A549 (cell line): ENCODE results near the gene SLC6A18. TPM values are rescaled to one million over a fixed set of nuclear protein-coding genes. Genes with fewer than 3 reads are reported as not detected.

Experiments used
- ATAC-seq, 2 experiments: fragments of 200-7000 bp in 1 of 2; fragments of >200 bp in 1 of 2; cut with Nextera tagmentation in 1 of 2; cut with Tn5 transposase in 1 of 2; 3 replicates each; pipeline versions ENCODE4 v1.8.0 to v1.9.1; 2018 to 2020; ENCODE audit warnings: mild to moderate bottlenecking in 1 of 2, moderate library complexity in 1 of 2
- CTCF ChIA-PET: fragments of 300-600 bp; sonication (Branson Sonifier 250); formaldehyde crosslinking; extraction: SDS; loops from one replicate; lab custom pipeline; 2021; ENCODE audit warnings: antibody characterized with exemption, inconsistent platforms; lab: Yijun Ruan, JAX
- POLR2A ChIA-PET: fragments of 350-600 bp; formaldehyde crosslinking; extraction: SDS; loops from one replicate; lab custom pipeline; 2021; ENCODE audit warnings: antibody characterized with exemption, inconsistent platforms; lab: Yijun Ruan, JAX
- DNase-seq, 2 experiments: peaks; one replicate each; pipeline versions ENCODE4 v3.0.0 to v3.0.0-alpha.2; 2011 to 2016; ENCODE audit warnings: low read depth in 1 of 2, low spot score in 1 of 2
- FAIRE-seq: peaks from 2 replicates; lab custom pipeline; 2011; peaks lifted over from hg19 to GRCh38; lab: Jason Lieb, UNC
- H3K27ac ChIP-seq, 2 experiments: fragments of >200 bp; sonication (Bioruptor Twin); formaldehyde crosslinking; 3 replicates each; pipeline ENCODE4 v1.5.1; 2016 to 2017
- H3K4me1 ChIP-seq: fragments of >200 bp; sonication (Bioruptor Twin); formaldehyde crosslinking; 3 replicates; pipeline ENCODE4 v1.6.1; 2016
- H3K4me2 ChIP-seq: fragments of >200 bp; sonication (Bioruptor Twin); formaldehyde crosslinking; 3 replicates; pipeline ENCODE4 v1.6.1; 2016
- H3K4me3 ChIP-seq: fragments of >200 bp; sonication (Bioruptor Twin); formaldehyde crosslinking; 3 replicates; pipeline ENCODE4 v1.5.1; 2016
- H3K9me3 ChIP-seq: fragments of >200 bp; sonication (Bioruptor Twin); formaldehyde crosslinking; 3 replicates; pipeline ENCODE4 v1.6.1; 2016
- ATOH8 ChIP-seq: fragments of 250-450 bp; sonication (Bioruptor Pico); IDR thresholded peaks from 2 replicates; pipeline ENCODE4 v1.5.0; 2020; ENCODE audit warnings: low read depth, mild to moderate bottlenecking, moderate library complexity
- BCL3 ChIP-seq: fragments of >200 bp; sonication (Bioruptor Twin); formaldehyde crosslinking; IDR thresholded peaks from 3 replicates; pipeline ENCODE4 v1.6.1; 2016
- CBX8 ChIP-seq: fragments of 200-600 bp; sonication (generic); IDR thresholded peaks from 2 replicates; pipeline ENCODE4 v1.6.1; 2016
- CEBPB ChIP-seq, 2 experiments: fragments of >200 bp in 1 of 2; sonication (Bioruptor Twin) in 1 of 2; formaldehyde crosslinking in 1 of 2; IDR thresholded peaks; 2 replicates each; pipeline ENCODE4 v1.6.1; 2012 to 2016
- CHD4 ChIP-seq: fragments of 200-600 bp; sonication (generic); IDR thresholded peaks from 2 replicates; pipeline ENCODE4 v1.6.1; 2016; ENCODE audit warnings: antibody characterized with exemption, mild to moderate bottlenecking, borderline replicate concordance
- CTCF ChIP-seq: fragments of >200 bp; sonication (Bioruptor Twin); formaldehyde crosslinking; IDR thresholded peaks from 3 replicates; pipeline ENCODE4 v1.5.1; 2016
- EHF ChIP-seq: fragments of 250-450 bp; sonication (Bioruptor Pico); IDR thresholded peaks from 2 replicates; pipeline ENCODE4 v1.5.0; 2020; ENCODE audit warnings: mild to moderate bottlenecking
- EHMT2 ChIP-seq: fragments of 200-600 bp; sonication (generic); IDR thresholded peaks from 2 replicates; pipeline ENCODE4 v1.6.1; 2016; ENCODE audit warnings: antibody characterized with exemption, low read depth, mild to moderate bottlenecking, moderate library complexity
- EP300 ChIP-seq, 2 experiments: fragments of >200 bp; sonication (Bioruptor Twin); formaldehyde crosslinking; IDR thresholded peaks; 2 replicates in 1 of 2; 3 replicates in 1 of 2; pipeline ENCODE4 v1.6.1; 2016 to 2017
- ESRRA ChIP-seq: fragments of 150-350 bp; IDR thresholded peaks from 2 replicates; pipeline ENCODE4 v1.6.1; 2014; ENCODE audit warnings: mild to moderate bottlenecking, low read length, borderline replicate concordance
- FOSL2 ChIP-seq, 2 experiments: fragments of 450-650 bp in 1 of 2; fragments of >200 bp in 1 of 2; sonication (Bioruptor Twin) in 1 of 2; formaldehyde crosslinking; IDR thresholded peaks; 2 replicates each; pipeline versions ENCODE4 v1.5.0 to v1.6.1; 2016 to 2020; ENCODE audit warnings: mild to moderate bottlenecking in 1 of 2, moderate library complexity in 1 of 2
- FOXS1 ChIP-seq: fragments of 250-450 bp; sonication (Bioruptor Pico); IDR thresholded peaks from 2 replicates; pipeline ENCODE4 v1.5.0; 2020; ENCODE audit warnings: mild to moderate bottlenecking, moderate library complexity
- GATA3 ChIP-seq: IDR thresholded peaks from 2 replicates; pipeline ENCODE4 v1.6.1; 2012; ENCODE audit warnings: borderline replicate concordance
- HES2 ChIP-seq: fragments of >200 bp; sonication (Bioruptor Twin); formaldehyde crosslinking; IDR thresholded peaks from 2 replicates; pipeline ENCODE4 v1.6.1; 2016
- HEYL ChIP-seq: fragments of 250-450 bp; sonication (Bioruptor Pico); IDR thresholded peaks from 2 replicates; pipeline ENCODE4 v1.8.0; 2021; ENCODE audit warnings: mild to moderate bottlenecking, moderate library complexity
- HMGXB4 ChIP-seq: fragments of 250-450 bp; sonication (Bioruptor Pico); IDR thresholded peaks from 2 replicates; pipeline ENCODE4 v1.5.0; 2021; ENCODE audit warnings: mild to moderate bottlenecking, moderate library complexity, borderline replicate concordance
- HOXA7 ChIP-seq: fragments of 250-450 bp; sonication (Bioruptor Pico); IDR thresholded peaks from 2 replicates; pipeline ENCODE4 v1.5.0; 2020; ENCODE audit warnings: mild to moderate bottlenecking, moderate library complexity
- HOXB13 ChIP-seq: fragments of 250-450 bp; sonication (Bioruptor Pico); IDR thresholded peaks from 2 replicates; pipeline ENCODE4 v1.5.0; 2020; ENCODE audit warnings: low read depth, mild to moderate bottlenecking, moderate library complexity
- HOXB5 ChIP-seq: fragments of 250-450 bp; sonication (Bioruptor Pico); IDR thresholded peaks from 2 replicates; pipeline ENCODE4 v1.5.0; 2020; ENCODE audit warnings: mild to moderate bottlenecking, moderate library complexity
- JUNB ChIP-seq: fragments of >200 bp; sonication (Bioruptor Twin); formaldehyde crosslinking; IDR thresholded peaks from 2 replicates; pipeline ENCODE4 v1.6.1; 2016
- KDM1A ChIP-seq: fragments of 200-600 bp; sonication (generic); IDR thresholded peaks from 2 replicates; pipeline ENCODE4 v1.6.1; 2016; ENCODE audit warnings: low read depth, mild to moderate bottlenecking
- KDM5A ChIP-seq: fragments of 200-600 bp; sonication (generic); IDR thresholded peaks from 2 replicates; pipeline ENCODE4 v1.6.1; 2016; ENCODE audit warnings: antibody characterized with exemption, mild to moderate bottlenecking
- MYC ChIP-seq: IDR thresholded peaks from 2 replicates; pipeline ENCODE4 v1.6.1; 2012; ENCODE audit warnings: mild to moderate bottlenecking, inconsistent platforms, low read length, improper control_type of control experiment, borderline replicate concordance
- NFE2L2 ChIP-seq: fragments of 150-350 bp; conservative IDR thresholded peaks from 2 replicates; pipeline ENCODE4 v1.6.1; 2014; ENCODE audit warnings: low read length
- POLR2AphosphoS2 ChIP-seq: conservative IDR thresholded peaks from 2 replicates; pipeline ENCODE4 v1.6.1; 2012; ENCODE audit warnings: low read length, improper control_type of control experiment, inconsistent platforms
- RCOR1 ChIP-seq: fragments of 150-350 bp; IDR thresholded peaks from 2 replicates; pipeline ENCODE4 v1.6.1; 2014; ENCODE audit warnings: antibody characterized with exemption, low read length, low read depth
- SMC3 ChIP-seq: fragments of >200 bp; sonication (Bioruptor Twin); formaldehyde crosslinking; IDR thresholded peaks from 3 replicates; pipeline ENCODE4 v1.6.1; 2018; ENCODE audit warnings: inconsistent platforms
- USF2 ChIP-seq: fragments of 450-650 bp; IDR thresholded peaks from 2 replicates; pipeline ENCODE4 v1.6.1; 2014; ENCODE audit warnings: antibody characterized with exemption
- ZSCAN20 ChIP-seq: fragments of 250-450 bp; sonication (Bioruptor Pico); IDR thresholded peaks from 2 replicates; pipeline ENCODE4 v1.8.0; 2022; ENCODE audit warnings: mild to moderate bottlenecking, moderate library complexity
- WGBS: methylation state at CpG from one replicate; pipeline ENCODE4 v1.1.6; 2017; ENCODE audit errors: missing lambda C conversion rate; 5-methylcytosine and 5-hydroxymethylcytosine counted together
- polyA plus RNA-seq, 4 experiments: library from polyadenylated mRNA; depleted of rRNA in 3 of 4; stranded (reverse); fragments of >200 nt; fragmentation: RNase III in 1 of 4; extraction: RNeasy Plus Mini Kit Qiagen cat#74134 plus additional on column Dnase treatment in 1 of 4; gene quantifications; 2 replicates in 3 of 4; 3 replicates in 1 of 4; pipeline ENCODE4 v1.2.3, GENCODE V29; 2011 to 2017

The SLC6A18 gene
- polyA plus RNA-seq, 2 of the 4 experiments (the other 2 are of a cell fraction): not detected

- no peak for FAIRE-seq
- POLR2A ChIA-PET: no interaction called here
- H3K4me3 ChIP-seq: no peak overlapping the region
- TF ChIP-seq RCOR1 (no peak), KDM1A (no peak), BCL3 (no peak), ZSCAN20 (CRISPR knock-in tag) (no peak), ESRRA (no peak), HMGXB4 (CRISPR knock-in tag) (no peak), EHMT2 (no peak), SMC3 (no peak), CTCF (no peak), JUNB (no peak), ATOH8 (CRISPR knock-in tag) (no peak), HOXB13 (CRISPR knock-in tag) (no peak), GATA3 (no peak), CEBPB (IDR thresholded peaks at IDR 0.05) (no peak), EP300 (IDR thresholded peaks at IDR 0.05) (no peak), HOXB5 (CRISPR knock-in tag) (no peak)
- CTCF ChIA-PET: interaction anchor here (1.6 to 7.4 kb wide), 4 partner anchors 13 to 458 kb away, joined by 3 to 91 read pairs (median 20); no protein-coding TSS in a partner anchor
- DNase-seq: no peak
- no peaks in the 10 kb centered on the region for H3K4me1 ChIP-seq
- 39% methylated on average over 12 of the region's 18 CpGs for WGBS
- no peaks in the 10 kb centered on the region for H3K9me3 ChIP-seq
- no peak overlapping the region for H3K4me2 ChIP-seq
- no peak overlapping the region for H3K27ac ChIP-seq
- ATAC-seq: no peak
Observed at GRCh38 chr5:1186351-1187233, 38.6 kb upstream of the SLC6A18 start.

- DNase-seq (no peak), ATAC-seq (no peak), FAIRE-seq (no peak)
- TF ChIP-seq MYC: no peak
- TF ChIP-seq NFE2L2: no peak
- no peak for TF ChIP-seq USF2
- no peak for TF ChIP-seq CEBPB (IDR thresholded peaks at IDR 0.05)
- no peak for TF ChIP-seq HES2
- TF ChIP-seq HEYL (CRISPR knock-in tag): no peak
- no peak for TF ChIP-seq HOXA7 (CRISPR knock-in tag)
- no peak for TF ChIP-seq CBX8
- TF ChIP-seq CHD4: no peak
- no peak for TF ChIP-seq KDM5A
- no peak for TF ChIP-seq FOSL2 (IDR thresholded peaks at IDR 0.05)
- no peak for TF ChIP-seq FOSL2 (CRISPR knock-in tag; IDR thresholded peaks at IDR 0.05)
- no peak for TF ChIP-seq EHF (CRISPR knock-in tag)
- no peak for TF ChIP-seq POLR2AphosphoS2
- no peak for TF ChIP-seq FOXS1 (CRISPR knock-in tag)
- Histone ChIP-seq H3K4me3 (no peak overlapping the region), H3K4me1 (no peaks in the 10 kb centered on the region), H3K4me2 (no peak overlapping the region), H3K9me3 (no peaks in the 10 kb centered on the region), H3K27ac (no peak overlapping the region)
- ChIA-PET CTCF (interaction anchor here (1.1 to 7.4 kb wide), 2 partner anchors 14 to 22 kb away, joined by 3 to 91 read pairs; no protein-coding TSS in a partner anchor), POLR2A (no interaction called here)
- WGBS: 27% methylated on average over 8 of the region's 18 CpGs
Observed at GRCh38 chr5:1187234-1187949, 37.8 kb upstream of the SLC6A18 start.
